Activated T-cell treated with anti-CD3 and anti-CD28 coated beads, Interleukin-2, amount 50 U/mL, for 4 hours (primary cell): Measurements from ENCODE around the gene EDEM1. TPM values are rescaled to one million over a fixed set of nuclear protein-coding genes. Genes with fewer than 3 reads are reported as not detected.
"Not testable (repeated sequence)": the region's sequence is repeated elsewhere in the genome, so short reads cannot be mapped to it uniquely, and the experiment has no call there.

Experiments used
- ATAC-seq, 2 donors: fragments of 200-7000 bp; cut with Tn5 transposase; one replicate each; pipeline ENCODE4 v1.10.0; 2021
- DNase-seq: peaks from one replicate; pipeline ENCODE4 v3.0.0-alpha.2; 2020
- H3K27me3 Mint-ChIP-seq: one replicate; pipeline ENCODE4 v1.8.0; 2021; ENCODE audit warnings: low read depth, mixed read lengths
- H3K36me3 Mint-ChIP-seq: one replicate; pipeline ENCODE4 v1.8.0; 2022; ENCODE audit warnings: mixed read lengths; ENCODE audit not compliant: insufficient read depth
- H3K4me1 Mint-ChIP-seq: one replicate; pipeline ENCODE4 v1.8.0; 2021; ENCODE audit warnings: low read depth, mixed read lengths
- H3K4me3 Mint-ChIP-seq: one replicate; pipeline ENCODE4 v1.8.0; 2021; ENCODE audit warnings: mild to moderate bottlenecking, moderate library complexity, mixed read lengths
- H3K9me3 Mint-ChIP-seq: one replicate; pipeline ENCODE4 v1.8.0; 2021; ENCODE audit warnings: mixed read lengths
- total RNA-seq, 3 donors: library from RNA; stranded (reverse); gene quantifications; one replicate each; pipeline ENCODE4 v1.2.1, GENCODE V29; 2021

The EDEM1 gene
- total RNA-seq, 3 donors from 2014 or later = 94.0 to 138 (median 97.2) TPM

DNA sequence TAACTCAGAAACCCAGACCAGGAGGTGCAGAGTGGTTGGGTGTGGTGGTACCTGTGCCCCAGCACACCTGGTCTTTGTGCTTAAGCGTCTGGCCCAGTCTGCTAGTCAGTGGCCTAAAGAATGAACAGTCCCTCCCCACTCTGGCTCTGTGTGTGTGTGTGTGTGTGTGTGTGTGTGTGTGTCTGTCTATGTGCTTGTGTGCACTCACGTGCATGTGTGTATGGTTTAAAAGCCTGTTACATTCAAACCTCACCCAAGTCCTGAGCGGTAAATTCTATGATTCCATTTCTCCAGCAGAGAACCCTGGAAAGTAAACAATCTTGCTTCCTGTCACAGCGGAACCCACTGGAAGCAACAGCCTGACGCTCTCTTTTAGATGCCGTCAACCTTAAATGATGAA, 34.2 kb downstream of the EDEM1 start:
- ATAC-seq = no peak
- Mint-ChIP-seq H3K4me3 (no peak overlapping the region), H3K27me3 (no peaks in the 10 kb centered on the region), H3K9me3 (no peaks in the 10 kb centered on the region), H3K4me1 (no peaks in the 10 kb centered on the region), H3K36me3 (peaks cover 24% of the 10 kb centered on the region)
- no peak for DNase-seq

DNA sequence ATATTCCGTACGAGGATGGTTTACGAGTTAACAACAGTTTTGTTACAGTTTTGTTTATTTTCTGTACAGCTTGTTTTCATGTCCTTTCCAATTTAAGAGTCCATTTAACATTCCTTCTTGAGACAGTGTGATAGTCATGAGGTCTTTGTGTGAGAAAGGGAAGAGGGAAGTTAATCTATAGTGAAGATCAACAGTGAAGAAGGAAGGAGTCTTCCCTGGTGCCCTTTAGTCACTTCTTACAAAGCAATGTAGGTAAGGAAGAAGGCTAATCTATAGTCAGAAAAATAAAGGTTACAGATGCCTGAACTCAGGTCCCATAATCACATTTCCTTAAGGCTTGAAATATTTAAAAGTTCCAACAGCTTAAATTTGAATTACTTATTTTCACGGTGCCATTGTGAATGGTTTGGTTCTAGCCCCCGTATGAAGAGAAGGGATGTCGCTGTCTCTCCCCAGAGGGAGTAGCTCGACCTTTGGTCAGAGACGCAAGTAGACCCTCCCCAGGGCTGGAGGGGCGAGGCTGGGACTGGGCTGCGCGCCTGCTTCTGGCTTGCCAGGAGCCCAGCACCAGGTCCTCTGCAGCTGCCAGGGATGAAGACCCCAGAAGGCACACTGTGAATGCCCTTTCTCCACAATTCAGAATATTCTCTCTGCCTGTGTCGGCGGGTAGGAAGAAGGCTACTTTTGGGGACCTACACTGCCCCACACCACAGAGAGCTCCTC, 34.9 kb downstream of the EDEM1 start:
- no peaks in the 10 kb centered on the region for H3K27me3 Mint-ChIP-seq
- no peaks in the 10 kb centered on the region for H3K9me3 Mint-ChIP-seq
- DNase-seq (no peak), ATAC-seq (no peak)
- H3K4me1 Mint-ChIP-seq = no peaks in the 10 kb centered on the region
- no peak overlapping the region for H3K4me3 Mint-ChIP-seq
- peaks cover 18% of the 10 kb centered on the region for H3K36me3 Mint-ChIP-seq

- H3K4me3 Mint-ChIP-seq = no peak overlapping the region
- H3K4me1 Mint-ChIP-seq = no peaks in the 10 kb centered on the region
- no peaks in the 10 kb centered on the region for H3K27me3 Mint-ChIP-seq
- no peak for DNase-seq
- ATAC-seq = no peak
- H3K9me3 Mint-ChIP-seq = no peaks in the 10 kb centered on the region
- peaks cover 3% of the 10 kb centered on the region for H3K36me3 Mint-ChIP-seq
These were observed 39.3 kb downstream of the EDEM1 start for GRCh38 chr3:5226783-5227182.

DNA sequence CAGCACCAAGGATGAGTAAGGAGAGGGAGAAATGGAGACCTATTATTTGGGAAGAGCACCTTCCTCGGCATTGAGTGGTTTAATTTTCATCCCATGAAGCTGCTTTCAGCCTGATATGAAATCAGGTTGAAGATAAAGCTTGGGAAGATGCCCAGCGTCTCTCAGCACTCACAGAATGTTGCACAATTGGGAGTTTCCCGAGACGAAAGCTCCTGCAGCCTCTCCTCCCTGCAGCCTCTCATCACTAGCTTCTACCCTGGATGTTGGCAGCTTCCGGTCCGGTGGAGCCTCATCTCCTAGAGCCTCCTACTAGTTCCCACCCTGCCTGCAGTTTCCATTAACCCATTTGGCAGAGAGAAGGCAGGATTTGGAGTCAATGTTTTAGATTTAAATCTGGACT, 40.3 kb downstream of the EDEM1 start:
- no peaks in the 10 kb centered on the region for H3K4me1 Mint-ChIP-seq
- no peaks in the 10 kb centered on the region for H3K9me3 Mint-ChIP-seq
- H3K36me3 Mint-ChIP-seq = no peaks in the 10 kb centered on the region
- DNase-seq = no peak
- no peak overlapping the region for H3K4me3 Mint-ChIP-seq
- no peaks in the 10 kb centered on the region for H3K27me3 Mint-ChIP-seq
- no peak for ATAC-seq

DNA sequence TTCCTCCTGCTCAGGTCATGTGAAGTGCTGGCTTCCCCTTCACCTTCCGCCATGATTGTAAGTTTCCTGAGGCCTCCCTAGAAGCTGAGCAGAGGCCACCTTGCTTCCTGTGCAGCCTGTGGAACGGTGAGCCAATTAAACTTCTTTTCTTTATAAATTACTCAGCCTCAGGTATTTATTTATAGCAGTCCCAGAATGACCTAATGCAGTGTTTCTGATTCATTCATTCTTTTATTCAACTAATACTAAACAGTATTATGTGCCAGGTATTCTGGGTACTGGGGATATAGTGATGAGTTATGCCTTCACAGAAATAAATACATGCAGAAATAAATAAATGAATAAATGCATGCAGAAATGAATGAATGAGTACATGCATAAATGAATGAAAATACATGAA, 41.9 kb downstream of the EDEM1 start:
- no peak for ATAC-seq
- Mint-ChIP-seq H3K4me1 (no peaks in the 10 kb centered on the region), H3K4me3 (no peak overlapping the region), H3K36me3 (no peaks in the 10 kb centered on the region), H3K9me3 (no peaks in the 10 kb centered on the region), H3K27me3 (no peaks in the 10 kb centered on the region)
- DNase-seq = no peak

- ATAC-seq (no peak), DNase-seq (no peak)
- no peaks in the 10 kb centered on the region for H3K9me3 Mint-ChIP-seq
- no peak overlapping the region for H3K4me3 Mint-ChIP-seq
- H3K36me3 Mint-ChIP-seq = no peaks in the 10 kb centered on the region
- H3K27me3 Mint-ChIP-seq = no peaks in the 10 kb centered on the region
- H3K4me1 Mint-ChIP-seq = no peaks in the 10 kb centered on the region
These were observed 43.6 kb downstream of the EDEM1 start for GRCh38 chr3:5231074-5231473.

DNA sequence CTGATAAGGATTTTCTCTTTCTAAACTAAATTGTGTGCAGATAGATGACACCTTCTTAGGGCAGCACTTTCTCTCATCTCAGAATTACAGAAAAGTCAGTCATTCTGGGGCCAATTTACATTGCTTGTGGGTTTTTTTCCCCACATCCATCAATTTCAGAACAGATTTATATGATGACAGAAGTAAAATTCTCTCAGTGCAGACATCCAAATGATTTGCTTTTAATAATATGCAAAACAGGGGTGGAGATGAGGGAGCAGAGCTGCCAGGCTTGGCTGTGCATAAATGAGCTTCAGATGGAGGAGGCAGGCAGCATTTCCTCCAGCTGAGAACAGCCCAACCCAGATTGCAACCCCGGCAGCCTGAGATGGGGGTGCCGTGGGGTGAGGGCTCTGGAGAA, 44.0 kb downstream of the EDEM1 start:
- ATAC-seq (no peak), DNase-seq (no peak)
- Mint-ChIP-seq H3K27me3 (no peaks in the 10 kb centered on the region), H3K4me3 (no peak overlapping the region), H3K4me1 (no peaks in the 10 kb centered on the region), H3K9me3 (no peaks in the 10 kb centered on the region), H3K36me3 (no peaks in the 10 kb centered on the region)

DNA sequence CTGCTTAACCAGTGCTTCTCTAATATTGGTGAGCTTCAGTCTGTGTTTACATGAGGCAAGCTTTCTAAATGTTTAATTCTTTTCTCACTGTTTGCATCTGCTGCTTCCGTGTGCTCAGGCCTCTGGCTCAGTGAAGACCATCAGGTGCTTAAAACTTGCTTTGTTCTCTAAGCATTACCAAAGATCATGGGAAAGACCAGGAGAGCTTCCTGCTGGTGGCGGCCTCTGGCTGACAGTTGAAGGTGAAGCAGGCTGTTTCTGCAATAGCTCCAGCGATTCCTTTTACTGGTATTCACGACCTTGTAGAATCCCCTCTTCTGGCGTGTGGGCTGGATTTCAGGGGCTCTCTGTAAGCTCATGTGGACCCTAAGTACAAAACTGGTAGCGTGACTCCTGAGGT, 45.1 kb downstream of the EDEM1 start:
- Mint-ChIP-seq H3K4me1 (no peaks in the 10 kb centered on the region), H3K36me3 (no peaks in the 10 kb centered on the region), H3K27me3 (no peaks in the 10 kb centered on the region), H3K9me3 (no peaks in the 10 kb centered on the region), H3K4me3 (no peak overlapping the region)
- no peak for ATAC-seq
- no peak for DNase-seq

DNA sequence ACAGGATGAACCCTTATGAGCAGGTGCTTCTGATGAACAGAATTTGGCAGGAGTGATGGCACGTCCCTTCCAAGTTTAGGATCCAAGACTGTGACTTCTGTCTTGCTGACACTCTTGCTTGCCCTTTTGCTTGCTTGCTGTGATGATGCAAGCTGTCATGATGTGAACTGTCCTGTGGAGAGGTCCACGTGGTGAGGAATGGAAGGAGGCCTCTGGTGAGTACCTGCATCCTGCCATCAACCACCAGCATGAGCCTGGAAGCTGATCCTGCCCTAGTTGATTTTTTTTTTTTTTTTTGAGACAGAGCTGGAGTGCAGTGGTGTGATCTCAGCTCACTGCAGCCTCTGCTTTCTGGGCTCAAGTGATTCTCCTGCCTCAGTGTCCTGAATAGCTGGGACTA, 45.5 kb downstream of the EDEM1 start:
- no peaks in the 10 kb centered on the region for H3K9me3 Mint-ChIP-seq
- H3K4me3 Mint-ChIP-seq = no peak overlapping the region
- DNase-seq = no peak
- H3K27me3 Mint-ChIP-seq = no peaks in the 10 kb centered on the region
- H3K36me3 Mint-ChIP-seq = no peaks in the 10 kb centered on the region
- no peak for ATAC-seq
- no peaks in the 10 kb centered on the region for H3K4me1 Mint-ChIP-seq

DNA sequence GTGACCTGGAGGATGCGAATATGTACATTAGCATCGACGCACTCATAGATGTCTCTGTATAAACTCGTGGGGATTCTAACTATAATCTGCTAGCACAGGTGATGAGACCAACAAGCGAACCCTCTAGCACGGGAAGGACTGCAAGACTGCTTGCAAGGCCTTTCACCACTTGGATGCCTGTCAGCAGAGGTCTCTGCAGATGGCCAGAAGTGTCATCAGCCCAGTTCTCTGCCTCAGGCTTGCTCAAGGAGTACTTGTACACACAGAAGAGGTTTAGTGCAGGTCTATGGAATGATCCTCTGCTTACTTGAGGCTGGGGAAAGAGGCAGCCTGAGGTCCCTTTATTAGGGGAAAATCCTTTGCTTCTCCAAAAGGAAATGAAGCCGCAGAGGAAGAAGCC, 48.1 kb downstream of the EDEM1 start:
- no peak for DNase-seq
- Mint-ChIP-seq H3K4me3 (no peak overlapping the region), H3K27me3 (no peaks in the 10 kb centered on the region), H3K36me3 (no peaks in the 10 kb centered on the region), H3K4me1 (no peaks in the 10 kb centered on the region), H3K9me3 (no peaks in the 10 kb centered on the region)
- ATAC-seq = no peak

GRCh38 chr3:5238545-5238944, 51.0 kb downstream of the EDEM1 start:
- Mint-ChIP-seq H3K4me3 (no peak overlapping the region), H3K27me3 (no peaks in the 10 kb centered on the region), H3K4me1 (no peaks in the 10 kb centered on the region), H3K36me3 (no peaks in the 10 kb centered on the region), H3K9me3 (no peaks in the 10 kb centered on the region)
- DNase-seq (no peak), ATAC-seq (no peak)

- Mint-ChIP-seq H3K27me3 (no peaks in the 10 kb centered on the region), H3K4me1 (no peaks in the 10 kb centered on the region), H3K9me3 (peaks cover 7% of the 10 kb centered on the region), H3K36me3 (no peaks in the 10 kb centered on the region), H3K4me3 (no peak overlapping the region)
- ATAC-seq (no peak), DNase-seq (no peak)
These were observed 52.1 kb downstream of the EDEM1 start for GRCh38 chr3:5239602-5240001.

DNA sequence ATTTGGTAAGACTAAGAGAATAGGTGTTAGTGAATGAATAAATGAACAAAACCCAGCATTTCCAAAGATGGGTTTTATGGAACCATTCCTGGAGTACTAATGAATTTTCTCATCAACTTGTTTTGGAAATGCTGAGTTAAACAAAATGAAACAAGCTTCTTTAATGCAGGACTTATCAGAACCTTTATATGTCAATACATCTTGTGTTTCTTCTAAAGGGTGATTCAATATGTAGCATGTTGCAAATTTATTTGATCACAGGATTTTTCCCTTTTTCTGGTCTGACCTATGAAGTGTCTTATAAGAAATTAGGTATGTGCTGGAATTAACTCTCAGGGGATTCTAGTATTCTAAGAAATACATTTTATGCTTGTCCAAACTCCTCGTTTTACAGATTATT, 53.2 kb downstream of the EDEM1 start:
- ATAC-seq (no peak), DNase-seq (no peak)
- H3K27me3 Mint-ChIP-seq = no peaks in the 10 kb centered on the region
- peaks cover 7% of the 10 kb centered on the region for H3K9me3 Mint-ChIP-seq
- H3K36me3 Mint-ChIP-seq = no peaks in the 10 kb centered on the region
- no peak overlapping the region for H3K4me3 Mint-ChIP-seq
- no peaks in the 10 kb centered on the region for H3K4me1 Mint-ChIP-seq

GRCh38 chr3:5242785-5243184, 55.3 kb downstream of the EDEM1 start:
- H3K36me3 Mint-ChIP-seq, ATAC-seq, H3K4me3 Mint-ChIP-seq, H3K9me3 Mint-ChIP-seq, H3K4me1 Mint-ChIP-seq, H3K27me3 Mint-ChIP-seq, DNase-seq: not testable (repeated sequence)

GRCh38 chr3:5245927-5246326, 58.4 kb downstream of the EDEM1 start:
- no peak overlapping the region for H3K4me3 Mint-ChIP-seq
- no peaks in the 10 kb centered on the region for H3K36me3 Mint-ChIP-seq
- DNase-seq (no peak), ATAC-seq (no peak)
- no peaks in the 10 kb centered on the region for H3K27me3 Mint-ChIP-seq
- peaks cover 7% of the 10 kb centered on the region for H3K9me3 Mint-ChIP-seq
- no peaks in the 10 kb centered on the region for H3K4me1 Mint-ChIP-seq

DNA sequence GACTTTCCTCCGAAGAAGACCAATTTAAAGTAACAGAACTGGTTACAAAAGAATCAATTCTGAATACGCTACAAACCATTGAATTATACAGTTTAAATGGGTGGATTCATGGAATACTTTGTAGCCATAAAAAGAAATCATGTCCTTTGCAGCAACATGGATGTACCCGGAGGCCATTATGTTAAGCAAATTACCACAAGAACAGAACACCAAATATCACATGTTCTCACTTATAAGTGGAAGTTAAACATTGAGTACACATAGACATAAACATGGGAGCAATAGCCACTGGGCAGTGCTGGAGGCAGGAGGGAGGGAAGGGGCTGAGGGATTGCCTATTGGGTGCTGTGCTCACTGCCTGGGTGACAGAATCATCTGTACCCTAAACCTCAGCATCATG, 61.3 kb downstream of the EDEM1 start:
- Mint-ChIP-seq H3K36me3 (no peaks in the 10 kb centered on the region), H3K4me3 (no peak overlapping the region), H3K4me1 (no peaks in the 10 kb centered on the region), H3K27me3 (no peaks in the 10 kb centered on the region), H3K9me3 (peaks cover 7% of the 10 kb centered on the region)
- ATAC-seq = no peak
- DNase-seq = no peak
